ENCODE results near the gene AVPI1.
"Not testable (repeated sequence)": the region's sequence is repeated elsewhere in the genome, so short reads cannot be mapped to it uniquely, and the experiment has no call there.

DNA sequence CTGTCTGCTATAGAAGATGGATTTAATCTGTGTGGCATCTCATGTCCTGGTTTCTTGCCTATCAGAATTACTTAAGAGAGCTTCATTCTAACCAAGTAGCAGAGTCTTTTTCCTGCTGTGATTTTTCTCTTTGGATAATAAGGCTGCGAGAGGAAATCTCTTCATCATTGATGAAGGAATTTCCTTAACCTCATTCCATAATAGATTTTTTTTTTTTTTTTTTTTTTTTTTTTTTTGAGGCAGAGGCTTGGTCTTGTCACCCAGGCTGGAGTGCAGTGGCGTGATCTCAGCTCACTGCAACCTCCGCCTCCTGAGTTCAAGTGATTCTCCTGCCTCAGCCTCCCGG is 37.7 kb downstream of the AVPI1 start:
- TF ChIP-seq, protein P1, sequence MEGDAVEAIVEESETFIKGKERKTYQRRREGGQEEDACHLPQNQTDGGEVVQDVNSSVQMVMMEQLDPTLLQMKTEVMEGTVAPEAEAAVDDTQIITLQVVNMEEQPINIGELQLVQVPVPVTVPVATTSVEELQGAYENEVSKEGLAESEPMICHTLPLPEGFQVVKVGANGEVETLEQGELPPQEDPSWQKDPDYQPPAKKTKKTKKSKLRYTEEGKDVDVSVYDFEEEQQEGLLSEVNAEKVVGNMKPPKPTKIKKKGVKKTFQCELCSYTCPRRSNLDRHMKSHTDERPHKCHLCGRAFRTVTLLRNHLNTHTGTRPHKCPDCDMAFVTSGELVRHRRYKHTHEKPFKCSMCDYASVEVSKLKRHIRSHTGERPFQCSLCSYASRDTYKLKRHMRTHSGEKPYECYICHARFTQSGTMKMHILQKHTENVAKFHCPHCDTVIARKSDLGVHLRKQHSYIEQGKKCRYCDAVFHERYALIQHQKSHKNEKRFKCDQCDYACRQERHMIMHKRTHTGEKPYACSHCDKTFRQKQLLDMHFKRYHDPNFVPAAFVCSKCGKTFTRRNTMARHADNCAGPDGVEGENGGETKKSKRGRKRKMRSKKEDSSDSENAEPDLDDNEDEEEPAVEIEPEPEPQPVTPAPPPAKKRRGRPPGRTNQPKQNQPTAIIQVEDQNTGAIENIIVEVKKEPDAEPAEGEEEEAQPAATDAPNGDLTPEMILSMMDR (IDR thresholded peaks at IDR 0.05) = not testable (repeated sequence)
- not testable (repeated sequence) for TF ChIP-seq POLR2A (IDR thresholded peaks at IDR 0.05)
